Esophagus muscularis mucosa (tissue), 4 donors: ENCODE measurements around the gene GIPC2.

Experiments
- EP300 ChIP-seq: sonication (generic); formaldehyde crosslinking; IDR thresholded peaks from one replicate; pipeline ENCODE4 v1.6.1; 2017; ENCODE audit warnings: antibody characterized with exemption
- POLR2A ChIP-seq: fragments of 450-650 bp; IDR thresholded peaks from one replicate; pipeline ENCODE4 v1.6.1; 2017; ENCODE audit warnings: antibody characterized with exemption, moderate library complexity, mild to moderate bottlenecking, low read depth
- POLR2AphosphoS5 ChIP-seq, 2 donors: sonication (generic); formaldehyde crosslinking; IDR thresholded peaks; one replicate each; pipeline ENCODE4 v1.6.1; 2017; ENCODE audit warnings: antibody characterized with exemption in 2 of 2
- TF ChIP-seq, protein P1 (sequence below), 3 experiments: fragments of 200-600 bp in 2 of 3; fragments of 450-650 bp in 1 of 3; sonication (generic) in 2 of 3; IDR thresholded peaks; one replicate each; pipeline ENCODE4 v1.5.1; 2017 to 2019; ENCODE audit warnings: antibody characterized with exemption in 3 of 3, mild to moderate bottlenecking in 2 of 3, moderate library complexity in 1 of 3

- TF ChIP-seq, protein P1, sequence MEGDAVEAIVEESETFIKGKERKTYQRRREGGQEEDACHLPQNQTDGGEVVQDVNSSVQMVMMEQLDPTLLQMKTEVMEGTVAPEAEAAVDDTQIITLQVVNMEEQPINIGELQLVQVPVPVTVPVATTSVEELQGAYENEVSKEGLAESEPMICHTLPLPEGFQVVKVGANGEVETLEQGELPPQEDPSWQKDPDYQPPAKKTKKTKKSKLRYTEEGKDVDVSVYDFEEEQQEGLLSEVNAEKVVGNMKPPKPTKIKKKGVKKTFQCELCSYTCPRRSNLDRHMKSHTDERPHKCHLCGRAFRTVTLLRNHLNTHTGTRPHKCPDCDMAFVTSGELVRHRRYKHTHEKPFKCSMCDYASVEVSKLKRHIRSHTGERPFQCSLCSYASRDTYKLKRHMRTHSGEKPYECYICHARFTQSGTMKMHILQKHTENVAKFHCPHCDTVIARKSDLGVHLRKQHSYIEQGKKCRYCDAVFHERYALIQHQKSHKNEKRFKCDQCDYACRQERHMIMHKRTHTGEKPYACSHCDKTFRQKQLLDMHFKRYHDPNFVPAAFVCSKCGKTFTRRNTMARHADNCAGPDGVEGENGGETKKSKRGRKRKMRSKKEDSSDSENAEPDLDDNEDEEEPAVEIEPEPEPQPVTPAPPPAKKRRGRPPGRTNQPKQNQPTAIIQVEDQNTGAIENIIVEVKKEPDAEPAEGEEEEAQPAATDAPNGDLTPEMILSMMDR (IDR thresholded peaks at IDR 0.05): no peak
- TF ChIP-seq POLR2AphosphoS5 (IDR thresholded peaks at IDR 0.05): no peak
- no peak for TF ChIP-seq POLR2A
- no peak for TF ChIP-seq EP300
Observed at GRCh38 chr1:78015148-78015547, 30.6 kb upstream of the GIPC2 start.
